Right lobe of liver (tissue), 6 donors: Measurements from ENCODE around the gene SHBG. TPM values are rescaled to one million over a fixed set of nuclear protein-coding genes. Genes with fewer than 3 reads are reported as not detected.

Experiments
- ATAC-seq, 4 donors: fragments of 200-7000 bp; cut with Tn5 transposase; one replicate each; pipeline ENCODE4 v1.9.1; 2020; ENCODE audit warnings: mild to moderate bottlenecking in 4 of 4, moderate library complexity in 4 of 4
- DNase-seq, 3 donors: peaks; one replicate each; pipeline ENCODE4 v3.0.0-alpha.2; 2020
- H3K27ac ChIP-seq, 3 donors: fragments of 200-600 bp; one replicate each; pipeline ENCODE4 v1.8.0; 2022
- H3K27me3 ChIP-seq, 2 donors: fragments of 200-600 bp; one replicate each; pipeline ENCODE4 v1.8.0; 2022
- H3K36me3 ChIP-seq, 4 donors: fragments of 200-600 bp; sonication (generic) in 1 of 4; one replicate each; pipeline versions ENCODE4 v1.5.1 to v1.8.0; 2017 to 2022; ENCODE audit warnings: control low read depth in 1 of 4
- H3K4me1 ChIP-seq, 4 donors: fragments of 200-600 bp; sonication (generic) in 1 of 4; one replicate each; pipeline versions ENCODE4 v1.5.1 to v1.8.0; 2017 to 2022; ENCODE audit warnings: control low read depth in 1 of 4
- H3K4me3 ChIP-seq, 3 donors: fragments of 200-600 bp; one replicate each; pipeline ENCODE4 v1.8.0; 2022
- H3K9me3 ChIP-seq, 4 donors: fragments of 200-600 bp; sonication (generic) in 1 of 4; one replicate each; pipeline versions ENCODE4 v1.5.1 to v1.8.0; 2017 to 2022; ENCODE audit warnings: control low read depth in 1 of 4
- POLR2A ChIP-seq: fragments of 450-650 bp; IDR thresholded peaks from one replicate; pipeline ENCODE4 v1.6.1; 2017; ENCODE audit warnings: antibody characterized with exemption, mild to moderate bottlenecking
- WGBS: methylation state at CpG from one replicate; pipeline ENCODE4 v1.1.6; 2018; ENCODE audit warnings: low coverage, low lambda C conversion rate; ENCODE audit not compliant: insufficient coverage; ENCODE audit errors: missing lambda C conversion rate; 5-methylcytosine and 5-hydroxymethylcytosine counted together
- intact Hi-C, 2 donors: fragments of 100-400 bp; cut with DNase I; formaldehyde crosslinking; loops; one replicate each; pipeline versions ENCODE4 v1.11.2 to v1.14.1; 2022
- total RNA-seq, 6 experiments: library from RNA; depleted of rRNA in 2 of 6; stranded (reverse); fragments of >200 nt in 2 of 6; fragmentation: NEBNext Ultra II Directional in 3 of 6; extraction: Animal tissue kit (Norgen Biotek cat#: 25700) in 3 of 6; gene quantifications; one replicate each; pipeline versions ENCODE4 v1.1.0 to v1.2.4, GENCODE V29; 2016 to 2023
- TF ChIP-seq, protein P1 (sequence below), 4 donors: fragments of 200-600 bp in 3 of 4; fragments of 450-650 bp in 1 of 4; IDR thresholded peaks; one replicate each; pipeline versions ENCODE4 v1.5.1 to v1.8.0; 2016 to 2022; ENCODE audit warnings: antibody characterized with exemption in 4 of 4, mild to moderate bottlenecking in 2 of 4
- donor health status: DM: no; HTN: yes; CAD: no.
- donor health status: DM: no; HTN: no; CAD: no.
- donor health status: DM: no; HTN: no; CAD: no.
- donor health status: DM: no; HTN: yes; CAD: no.
- donor health status: DM: no; HTN: yes; CAD: no.

SHBG gene
- total RNA-seq, 6 experiments from 2014 or later: 2.4 to 70.2 (median 15.4) TPM

- intact Hi-C loops: no loop called here
- TF ChIP-seq, protein P1, sequence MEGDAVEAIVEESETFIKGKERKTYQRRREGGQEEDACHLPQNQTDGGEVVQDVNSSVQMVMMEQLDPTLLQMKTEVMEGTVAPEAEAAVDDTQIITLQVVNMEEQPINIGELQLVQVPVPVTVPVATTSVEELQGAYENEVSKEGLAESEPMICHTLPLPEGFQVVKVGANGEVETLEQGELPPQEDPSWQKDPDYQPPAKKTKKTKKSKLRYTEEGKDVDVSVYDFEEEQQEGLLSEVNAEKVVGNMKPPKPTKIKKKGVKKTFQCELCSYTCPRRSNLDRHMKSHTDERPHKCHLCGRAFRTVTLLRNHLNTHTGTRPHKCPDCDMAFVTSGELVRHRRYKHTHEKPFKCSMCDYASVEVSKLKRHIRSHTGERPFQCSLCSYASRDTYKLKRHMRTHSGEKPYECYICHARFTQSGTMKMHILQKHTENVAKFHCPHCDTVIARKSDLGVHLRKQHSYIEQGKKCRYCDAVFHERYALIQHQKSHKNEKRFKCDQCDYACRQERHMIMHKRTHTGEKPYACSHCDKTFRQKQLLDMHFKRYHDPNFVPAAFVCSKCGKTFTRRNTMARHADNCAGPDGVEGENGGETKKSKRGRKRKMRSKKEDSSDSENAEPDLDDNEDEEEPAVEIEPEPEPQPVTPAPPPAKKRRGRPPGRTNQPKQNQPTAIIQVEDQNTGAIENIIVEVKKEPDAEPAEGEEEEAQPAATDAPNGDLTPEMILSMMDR (IDR thresholded peaks at IDR 0.05): peak; percentile 63 to 82 (median 66)
- TF ChIP-seq POLR2A: no peak
- WGBS: 0% methylated on average over 2 of the region's 56 CpGs
- DNase-seq (peak; percentile 70 to 80 (median 77)), ATAC-seq (peak; percentile 68 to 91 (median 72))
- Histone ChIP-seq H3K9me3 (no peaks in the 10 kb centered on the region), H3K27ac (no peak overlapping the region), H3K27me3 (no peaks in the 10 kb centered on the region), H3K36me3 (peaks cover 4 to 41% (median 13%) of the 10 kb centered on the region in 4 donors), H3K4me3 (peak overlapping the region in 1 of 3 donors; percentile 4), H3K4me1 (peaks cover 0 to 8% (median 3%) of the 10 kb centered on the region in 4 donors)
Observed at GRCh38 chr17:7589204-7589868, 40.6 kb upstream of the SHBG start.

GRCh38 chr17:7589891-7590691 is 39.8 kb upstream of the SHBG start, which contains the start of gene SOX15:
Gene SOX15 (minus strand): TSS chr17:7590094. CDS start chr17:7589676, 418 bp downstream.
- peak in 1 of 4 donors; percentile 6 for ATAC-seq
- no peak for DNase-seq
- no peaks in the 10 kb centered on the region for H3K9me3 ChIP-seq
- H3K4me1 ChIP-seq: peaks cover 0 to under 1% (median under 1%) of the 10 kb centered on the region in 4 donors
- TF ChIP-seq POLR2A: no peak
- TF ChIP-seq, protein P1 (IDR thresholded peaks at IDR 0.05): no peak
- peak within 1 kb of the TSS in 1 of 3 donors; percentile 4 for H3K4me3 ChIP-seq
- intact Hi-C loops: loop anchor here in 1 of 2 donors (10.0 kb wide), 1 partner anchor 85 kb away; no protein-coding TSS in a partner anchor
- peaks cover 4 to 48% (median 19%) of the 10 kb centered on the region in 4 donors for H3K36me3 ChIP-seq
- no peaks in the 10 kb centered on the region for H3K27me3 ChIP-seq
- H3K27ac ChIP-seq: no peak within 1 kb of the TSS
- 33% methylated on average over 2 of the region's 24 CpGs for WGBS

DNA sequence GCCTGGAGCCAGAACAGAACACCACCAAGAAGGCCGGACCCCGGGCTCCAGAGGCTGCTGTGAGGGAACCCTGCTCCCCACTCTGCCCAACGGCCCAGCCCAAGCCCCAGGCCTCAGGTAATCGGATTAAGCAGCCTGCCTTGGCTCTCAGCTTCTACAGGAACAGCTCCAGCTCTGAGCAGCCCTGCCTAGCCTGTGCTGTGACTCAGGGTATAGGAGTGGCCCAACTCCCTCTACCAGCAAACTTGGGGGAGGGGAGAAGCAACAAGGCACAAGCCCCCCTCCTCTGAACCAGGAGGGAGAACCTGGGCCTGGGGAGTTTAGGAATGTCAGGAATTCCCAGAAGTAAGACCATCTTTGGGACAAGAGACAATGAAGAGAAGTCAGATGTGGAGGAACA is 39.2 kb upstream of the SHBG start:
- Histone ChIP-seq H3K27ac (no peak overlapping the region), H3K36me3 (peaks cover 4 to 55% (median 23%) of the 10 kb centered on the region in 4 donors), H3K4me1 (no peaks in the 10 kb centered on the region), H3K27me3 (no peaks in the 10 kb centered on the region), H3K4me3 (no peak overlapping the region), H3K9me3 (no peaks in the 10 kb centered on the region)
- ATAC-seq (no peak), DNase-seq (no peak)
- intact Hi-C loops: loop anchor here in 1 of 2 donors (10.0 kb wide), 1 partner anchor 84 kb away; no protein-coding TSS in a partner anchor
- TF ChIP-seq POLR2A: no peak
- TF ChIP-seq, protein P1 (IDR thresholded peaks at IDR 0.05): no peak
- WGBS: 93% methylated on average over 3 of the region's 4 CpGs

DNA sequence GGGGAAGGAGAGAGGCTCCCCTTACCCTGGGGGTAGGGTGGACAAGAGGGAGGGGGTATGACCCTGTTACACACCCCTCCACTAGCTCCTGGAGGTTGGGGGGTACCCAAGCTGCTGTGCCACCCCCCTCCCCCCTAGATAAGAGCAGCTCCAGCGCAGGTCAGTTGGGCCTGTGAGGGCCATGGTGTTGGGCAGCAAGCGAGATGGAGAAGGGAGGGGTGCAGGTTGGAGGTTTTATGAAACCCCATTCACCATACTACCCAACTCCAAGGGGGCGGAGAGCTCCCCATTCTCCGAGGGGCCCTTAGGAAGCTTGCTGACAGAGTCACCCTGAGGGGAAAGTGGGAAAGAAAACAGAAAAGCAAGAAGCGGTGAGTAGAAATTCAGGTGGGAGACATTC is 38.3 kb upstream of the SHBG start:
- Histone ChIP-seq H3K36me3 (peaks cover 4 to 63% (median 26%) of the 10 kb centered on the region in 4 donors), H3K27me3 (no peaks in the 10 kb centered on the region), H3K27ac (no peak overlapping the region), H3K4me3 (no peak overlapping the region), H3K9me3 (no peaks in the 10 kb centered on the region), H3K4me1 (no peaks in the 10 kb centered on the region)
- no peak for TF ChIP-seq POLR2A
- TF ChIP-seq, protein P1 (IDR thresholded peaks at IDR 0.05): no peak
- ATAC-seq (no peak), DNase-seq (no peak)
- WGBS: 60% methylated on average over 1 of the region's 5 CpGs
- intact Hi-C loops: loop anchor here in 1 of 2 donors (10.0 kb wide), 1 partner anchor 83 kb away; no protein-coding TSS in a partner anchor
